Transverse colon (tissue), 4 donors: Measurements from ENCODE around the gene UTP25.

Experiments
- CTCF ChIP-seq, 5 experiments: fragments of 200-600 bp in 3 of 5; fragments of 450-650 bp in 2 of 5; sonication (generic) in 3 of 5; IDR thresholded peaks; 1 replicate in 2 of 5; 2 replicates in 3 of 5; pipeline ENCODE4 v1.5.1; 2016 to 2017; ENCODE audit warnings: antibody characterized with exemption in 5 of 5, inconsistent platforms in 3 of 5, mild to moderate bottlenecking in 2 of 5, moderate library complexity in 1 of 5
- POLR2AphosphoS5 ChIP-seq, 3 donors: sonication (generic); formaldehyde crosslinking; IDR thresholded peaks; one replicate each; pipeline ENCODE4 v1.6.1; 2016; ENCODE audit warnings: antibody characterized with exemption in 3 of 3

GRCh38 chr1:209878964-209879363 lies 51.2 kb downstream of the UTP25 start:
- TF ChIP-seq POLR2AphosphoS5 (IDR thresholded peaks at IDR 0.05) (no peak), CTCF (IDR thresholded peaks at IDR 0.05) (no peak)
